Right lobe of liver (tissue), 6 donors: ENCODE measurements around the gene CTSO. TPM values are rescaled to one million over a fixed set of nuclear protein-coding genes. Genes with fewer than 3 reads are reported as not detected.

ENCODE experiments used
- ATAC-seq, 4 donors: fragments of 200-7000 bp; cut with Tn5 transposase; one replicate each; pipeline ENCODE4 v1.9.1; 2020; ENCODE audit warnings: mild to moderate bottlenecking in 4 of 4, moderate library complexity in 4 of 4
- DNase-seq, 3 donors: peaks; one replicate each; pipeline ENCODE4 v3.0.0-alpha.2; 2020
- H3K27ac ChIP-seq, 3 donors: fragments of 200-600 bp; one replicate each; pipeline ENCODE4 v1.8.0; 2022
- H3K27me3 ChIP-seq, 2 donors: fragments of 200-600 bp; one replicate each; pipeline ENCODE4 v1.8.0; 2022
- H3K36me3 ChIP-seq, 4 donors: fragments of 200-600 bp; sonication (generic) in 1 of 4; one replicate each; pipeline versions ENCODE4 v1.5.1 to v1.8.0; 2017 to 2022; ENCODE audit warnings: control low read depth in 1 of 4
- H3K4me1 ChIP-seq, 4 donors: fragments of 200-600 bp; sonication (generic) in 1 of 4; one replicate each; pipeline versions ENCODE4 v1.5.1 to v1.8.0; 2017 to 2022; ENCODE audit warnings: control low read depth in 1 of 4
- H3K4me3 ChIP-seq, 3 donors: fragments of 200-600 bp; one replicate each; pipeline ENCODE4 v1.8.0; 2022
- H3K9me3 ChIP-seq, 4 donors: fragments of 200-600 bp; sonication (generic) in 1 of 4; one replicate each; pipeline versions ENCODE4 v1.5.1 to v1.8.0; 2017 to 2022; ENCODE audit warnings: control low read depth in 1 of 4
- POLR2A ChIP-seq: fragments of 450-650 bp; IDR thresholded peaks from one replicate; pipeline ENCODE4 v1.6.1; 2017; ENCODE audit warnings: antibody characterized with exemption, mild to moderate bottlenecking
- WGBS: methylation state at CpG from one replicate; pipeline ENCODE4 v1.1.6; 2018; ENCODE audit warnings: low coverage, low lambda C conversion rate; ENCODE audit not compliant: insufficient coverage; ENCODE audit errors: missing lambda C conversion rate; 5-methylcytosine and 5-hydroxymethylcytosine counted together
- intact Hi-C, 2 donors: fragments of 100-400 bp; cut with DNase I; formaldehyde crosslinking; loops; one replicate each; pipeline versions ENCODE4 v1.11.2 to v1.14.1; 2022
- total RNA-seq, 6 experiments: library from RNA; depleted of rRNA in 2 of 6; stranded (reverse); fragments of >200 nt in 2 of 6; fragmentation: NEBNext Ultra II Directional in 3 of 6; extraction: Animal tissue kit (Norgen Biotek cat#: 25700) in 3 of 6; gene quantifications; one replicate each; pipeline versions ENCODE4 v1.1.0 to v1.2.4, GENCODE V29; 2016 to 2023
- TF ChIP-seq, protein P1 (sequence below), 4 donors: fragments of 200-600 bp in 3 of 4; fragments of 450-650 bp in 1 of 4; IDR thresholded peaks; one replicate each; pipeline versions ENCODE4 v1.5.1 to v1.8.0; 2016 to 2022; ENCODE audit warnings: antibody characterized with exemption in 4 of 4, mild to moderate bottlenecking in 2 of 4
- donor health status: DM: no; HTN: yes; CAD: no.
- donor health status: DM: no; HTN: no; CAD: no.
- donor health status: DM: no; HTN: no; CAD: no.
- donor health status: DM: no; HTN: yes; CAD: no.
- donor health status: DM: no; HTN: yes; CAD: no.

CTSO gene
- total RNA-seq, 6 experiments from 2014 or later = 23.8 to 44.7 (median 26.1) TPM

DNA sequence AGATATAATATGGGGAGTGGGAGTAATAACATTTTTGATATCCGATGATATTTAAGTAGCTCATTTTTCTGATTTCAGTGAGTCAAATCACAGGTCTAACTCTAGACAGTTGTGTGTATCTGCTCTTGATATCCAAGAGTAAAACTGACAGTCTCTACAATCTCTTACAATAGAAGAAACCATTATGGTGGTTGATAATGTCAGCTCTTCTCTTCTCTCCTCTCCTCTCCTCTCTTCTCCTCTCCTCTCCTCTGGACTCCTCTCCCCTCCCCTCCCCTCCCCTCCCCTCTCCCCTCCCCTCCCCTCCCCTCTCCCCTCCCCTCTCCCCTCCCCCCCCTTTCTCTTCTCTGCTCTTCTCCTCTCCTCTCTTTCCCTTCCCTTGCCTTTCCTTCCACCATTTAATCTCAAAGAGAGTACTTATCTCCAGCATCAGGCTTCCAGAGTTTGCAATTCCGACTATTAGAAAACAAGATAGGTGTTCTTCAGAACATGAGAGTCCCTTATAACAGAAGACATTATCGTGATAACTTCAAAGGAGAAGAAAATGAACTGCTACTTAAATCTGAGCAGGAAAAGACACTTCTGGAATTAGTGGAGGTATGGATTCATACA lies 43.9 kb downstream of the CTSO start:
- WGBS = 64% methylated on average over 3 of the region's 3 CpGs
- peak overlapping the region in 2 of 3 donors; percentile 81 to 83 for H3K27ac ChIP-seq
- peak overlapping the region in 1 of 3 donors; percentile 65 for H3K4me3 ChIP-seq
- H3K27me3 ChIP-seq = no peaks in the 10 kb centered on the region
- peaks cover 0 to 28% (median 3%) of the 10 kb centered on the region in 4 donors for H3K4me1 ChIP-seq
- ATAC-seq = peak in 3 of 4 donors; percentile 2 to 4 (median 3)
- intact Hi-C loops = no loop called here
- TF ChIP-seq, protein P1, sequence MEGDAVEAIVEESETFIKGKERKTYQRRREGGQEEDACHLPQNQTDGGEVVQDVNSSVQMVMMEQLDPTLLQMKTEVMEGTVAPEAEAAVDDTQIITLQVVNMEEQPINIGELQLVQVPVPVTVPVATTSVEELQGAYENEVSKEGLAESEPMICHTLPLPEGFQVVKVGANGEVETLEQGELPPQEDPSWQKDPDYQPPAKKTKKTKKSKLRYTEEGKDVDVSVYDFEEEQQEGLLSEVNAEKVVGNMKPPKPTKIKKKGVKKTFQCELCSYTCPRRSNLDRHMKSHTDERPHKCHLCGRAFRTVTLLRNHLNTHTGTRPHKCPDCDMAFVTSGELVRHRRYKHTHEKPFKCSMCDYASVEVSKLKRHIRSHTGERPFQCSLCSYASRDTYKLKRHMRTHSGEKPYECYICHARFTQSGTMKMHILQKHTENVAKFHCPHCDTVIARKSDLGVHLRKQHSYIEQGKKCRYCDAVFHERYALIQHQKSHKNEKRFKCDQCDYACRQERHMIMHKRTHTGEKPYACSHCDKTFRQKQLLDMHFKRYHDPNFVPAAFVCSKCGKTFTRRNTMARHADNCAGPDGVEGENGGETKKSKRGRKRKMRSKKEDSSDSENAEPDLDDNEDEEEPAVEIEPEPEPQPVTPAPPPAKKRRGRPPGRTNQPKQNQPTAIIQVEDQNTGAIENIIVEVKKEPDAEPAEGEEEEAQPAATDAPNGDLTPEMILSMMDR (IDR thresholded peaks at IDR 0.05) = no peak
- H3K36me3 ChIP-seq = peaks cover 0 to 72% (median 35%) of the 10 kb centered on the region in 4 donors
- H3K9me3 ChIP-seq = no peaks in the 10 kb centered on the region
- no peak for DNase-seq

DNA sequence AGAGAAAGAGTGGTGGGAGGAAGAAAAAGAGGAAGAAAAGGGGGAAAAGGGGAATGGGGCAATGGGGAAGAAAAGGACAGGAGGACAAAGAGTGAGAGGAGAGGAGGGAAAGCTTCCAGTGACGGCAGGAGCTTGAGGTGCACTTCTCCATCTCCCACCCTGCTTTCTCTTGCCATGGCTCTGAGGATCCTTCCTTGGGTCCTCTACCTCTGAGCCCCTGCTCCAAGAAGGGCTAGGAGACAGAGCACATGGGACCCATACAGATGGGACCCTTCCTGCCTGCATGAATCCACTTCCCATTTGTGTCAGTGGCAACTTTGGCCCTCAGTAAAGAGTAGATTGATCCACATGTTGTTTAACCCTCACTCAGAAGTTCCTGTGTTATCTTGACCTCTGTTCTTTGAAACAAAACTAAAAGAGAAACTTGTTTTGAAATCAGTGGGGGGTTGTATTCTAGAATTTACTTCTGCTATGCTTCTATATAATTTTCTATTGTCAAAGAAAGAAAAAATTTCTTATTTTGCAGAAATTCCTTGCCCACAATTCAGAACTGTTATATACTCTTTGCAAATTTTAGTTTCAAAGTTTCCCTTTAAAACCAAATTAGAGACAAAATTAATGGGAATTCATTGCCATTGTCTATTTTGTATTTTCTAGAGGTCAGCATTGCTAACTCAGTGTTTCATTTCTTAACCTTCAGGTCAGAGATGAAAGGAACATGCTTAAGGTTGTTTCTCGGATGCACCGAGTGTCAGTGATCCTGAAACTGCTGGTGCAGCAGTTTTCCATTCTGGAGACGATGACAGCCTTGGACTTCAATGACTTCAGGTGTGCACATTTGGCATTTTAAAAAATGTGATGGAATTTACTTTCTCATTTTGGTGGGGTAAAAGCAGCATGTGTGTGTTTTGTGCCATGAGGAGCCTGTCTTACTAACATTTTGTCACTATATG lies 45.2 kb downstream of the CTSO start:
- Histone ChIP-seq H3K4me3 (peak overlapping the region in 1 of 3 donors; percentile 65), H3K27me3 (no peaks in the 10 kb centered on the region), H3K4me1 (peaks cover 0 to 28% (median 3%) of the 10 kb centered on the region in 4 donors), H3K27ac (peak overlapping the region; percentile 68 to 83 (median 81)), H3K9me3 (no peaks in the 10 kb centered on the region), H3K36me3 (peaks cover 0 to 60% (median 28%) of the 10 kb centered on the region in 4 donors)
- 32% methylated on average over 4 of the region's 4 CpGs for WGBS
- ATAC-seq (peak; percentile 43 to 64 (median 46)), DNase-seq (peak in 2 of 3 donors; percentile 55 to 61)
- intact Hi-C loops = no loop called here
- TF ChIP-seq POLR2A = peak; percentile 44
- TF ChIP-seq, protein P1 (IDR thresholded peaks at IDR 0.05) = no peak

DNA sequence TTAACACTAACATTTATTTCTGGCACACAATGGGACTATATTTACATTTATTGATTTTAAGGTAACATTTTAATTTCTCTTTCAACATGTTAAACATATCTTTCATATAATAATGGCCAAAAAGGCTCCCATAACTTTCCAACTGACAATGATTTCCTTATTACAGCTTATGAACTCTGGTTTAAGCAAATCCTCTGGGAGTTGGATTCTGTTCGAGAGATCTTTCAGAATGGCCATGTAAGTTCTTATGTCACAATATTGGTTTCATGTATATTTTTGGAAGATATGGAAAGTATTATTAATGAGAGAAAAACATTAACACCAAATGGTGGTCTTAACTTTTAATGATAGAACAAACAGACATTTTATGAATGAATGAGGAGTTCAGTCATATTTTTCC lies 46.1 kb downstream of the CTSO start:
- Histone ChIP-seq H3K27ac (peak overlapping the region; percentile 68 to 83 (median 81)), H3K36me3 (peaks cover 0 to 50% (median 24%) of the 10 kb centered on the region in 4 donors), H3K27me3 (no peaks in the 10 kb centered on the region), H3K9me3 (no peaks in the 10 kb centered on the region), H3K4me1 (peaks cover 0 to 31% (median 5%) of the 10 kb centered on the region in 4 donors), H3K4me3 (peak overlapping the region in 2 of 3 donors; percentile 57 to 65)
- WGBS = 48% methylated on average over 1 of the region's 1 CpG
- peak in 2 of 4 donors; percentile 1 to 2 for ATAC-seq
- TF ChIP-seq, protein P1 (IDR thresholded peaks at IDR 0.05) = no peak
- TF ChIP-seq POLR2A = no peak
- no peak for DNase-seq
- intact Hi-C loops = no loop called here

DNA sequence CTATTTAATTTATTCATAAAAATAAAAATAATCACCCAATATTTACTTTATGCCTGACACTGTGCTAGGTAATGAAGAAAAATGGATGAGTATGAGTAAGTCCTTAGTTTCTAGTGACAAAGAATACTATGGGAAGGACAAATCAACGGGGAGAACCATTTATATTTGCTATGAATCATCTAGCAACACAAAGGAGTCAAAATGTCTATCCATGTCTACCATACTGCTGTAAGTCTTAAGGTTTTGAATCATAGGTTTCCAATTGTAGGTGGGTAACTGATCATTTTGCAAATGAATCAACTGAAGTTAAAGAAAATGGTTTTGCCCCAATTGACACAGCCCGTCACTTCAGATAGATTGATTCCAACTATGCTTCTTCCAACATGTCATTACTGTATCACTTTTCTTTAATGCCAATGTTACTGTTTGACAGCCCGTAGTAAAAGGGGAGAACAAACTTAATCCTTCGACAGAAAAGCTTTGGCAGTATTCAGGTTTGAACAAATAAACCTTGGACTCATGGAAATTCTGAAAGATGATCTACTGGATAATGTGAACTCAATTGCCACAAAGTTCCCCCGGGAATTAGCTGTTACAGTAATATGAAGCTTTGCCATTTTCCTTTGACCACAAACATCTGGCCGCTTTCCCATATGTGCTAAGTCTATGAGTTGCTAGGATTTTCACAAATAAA lies 47.0 kb downstream of the CTSO start:
- peak; percentile 13 to 39 (median 26) for ATAC-seq
- 26% methylated on average over 6 of the region's 6 CpGs for WGBS
- Histone ChIP-seq H3K36me3 (peaks cover 0 to 42% (median 19%) of the 10 kb centered on the region in 4 donors), H3K27ac (peak overlapping the region in 2 of 3 donors; percentile 81 to 83), H3K9me3 (no peaks in the 10 kb centered on the region), H3K4me1 (peaks cover 0 to 26% (median 2%) of the 10 kb centered on the region in 4 donors), H3K27me3 (no peaks in the 10 kb centered on the region), H3K4me3 (peak overlapping the region; percentile 36 to 65 (median 57))
- no peak for DNase-seq
- intact Hi-C loops = no loop called here
- no peak for TF ChIP-seq POLR2A
- TF ChIP-seq, protein P1 (IDR thresholded peaks at IDR 0.05) = no peak
